Measurements from ENCODE around the gene MGAT4D. TPM values are rescaled to one million over a fixed set of nuclear protein-coding genes. Genes with fewer than 3 reads are reported as not detected.
"Not testable (repeated sequence)": the region's sequence is repeated elsewhere in the genome, so short reads cannot be mapped to it uniquely, and the experiment has no call there.

MGAT4D gene
- total and polyA plus RNA-seq, 2 donors (not counting 1 experiment from before 2014, with no cell fraction given) = not detected

DNA sequence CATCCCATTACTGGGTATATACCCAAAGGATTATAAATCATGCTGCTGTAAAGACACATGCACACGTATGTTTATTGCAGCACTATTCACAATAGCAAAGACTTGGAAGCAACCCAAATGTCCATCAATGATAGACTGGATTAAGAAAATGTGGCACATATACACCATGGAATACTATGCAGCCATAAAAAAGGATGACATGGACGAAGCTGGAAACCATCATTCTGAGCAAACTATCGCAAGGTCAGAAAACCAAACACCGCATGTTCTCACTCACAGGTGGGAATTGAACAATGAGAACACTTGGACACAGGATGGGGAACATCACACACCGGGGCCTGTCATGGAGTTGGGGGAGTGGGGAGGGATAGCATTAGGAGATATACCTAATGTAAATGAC is 15.7 kb upstream of the MGAT4D start:
- intact Hi-C loops (cut with micrococcal nuclease); H4K20me1 ChIP-seq (ENCODE audit: control insufficient read depth, insufficient read depth, low read length, poor library complexity, severe bottlenecking); H3K9ac ChIP-seq (ENCODE audit: low read length); H3K9me3 Mint-ChIP-seq (ENCODE audit: insufficient read depth); POLR2A ChIA-PET; H3K9me3 ChIP-seq (ENCODE audit: control extremely low read depth in 1 of 3, control insufficient read depth in 2 of 3, insufficient read depth in 1 of 3, low read length in 2 of 3); H3K4me3 ChIP-seq (ENCODE audit: control extremely low read depth in 1 of 5, extremely low read depth in 1 of 5, insufficient read depth in 1 of 5, low read depth in 2 of 5, low read length in 4 of 5); H2AFZ ChIP-seq (ENCODE audit: insufficient read depth, low read depth, low read length, poor library complexity, severe bottlenecking); DNase-seq; H3K4me2 ChIP-seq (replicated peaks; ENCODE audit: low read depth, low read length, poor library complexity, severe bottlenecking); H3K36me3 ChIP-seq (replicated peaks in 1 of 2; ENCODE audit: control extremely low read depth in 1 of 2, control insufficient read depth in 1 of 2, extremely low read depth in 1 of 2, insufficient read depth in 2 of 2, low read length in 1 of 2); H3K79me2 ChIP-seq (ENCODE audit: control insufficient read depth, insufficient read depth, low read length); H3K4me1 Mint-ChIP-seq; H3K4me3 Mint-ChIP-seq; CTCF ChIA-PET; H3K27ac ChIP-seq (ENCODE audit: low read length in 2 of 2); H3K4me1 ChIP-seq (ENCODE audit: control insufficient read depth in 2 of 2, insufficient read depth in 2 of 2, low read length in 2 of 2); H3K27ac Mint-ChIP-seq; ATAC-seq (ENCODE audit: low read depth): not testable (repeated sequence)
- peaks cover 51% of the 10 kb centered on the region for H3K27me3 Mint-ChIP-seq
- peaks cover 0 to 19% (median 8%) of the 10 kb centered on the region in 4 experiments for H3K27me3 ChIP-seq (replicated peaks in 1 of 4; ENCODE audit: control extremely low read depth in 1 of 4, control insufficient read depth in 3 of 4, insufficient read depth in 4 of 4, low read length in 3 of 4)
- 70% methylated on average over 2 of the region's 5 CpGs for WGBS (ENCODE audit: insufficient coverage)

GRCh38 chr4:140504261-140504660 is 6.2 kb upstream of the MGAT4D start:
- peaks cover 90% of the 10 kb centered on the region for H3K27me3 Mint-ChIP-seq
- no peak overlapping the region for H2AFZ ChIP-seq (ENCODE audit: insufficient read depth, low read depth, low read length, poor library complexity, severe bottlenecking)
- H3K36me3 ChIP-seq (replicated peaks in 1 of 2; ENCODE audit: control extremely low read depth in 1 of 2, control insufficient read depth in 1 of 2, extremely low read depth in 1 of 2, insufficient read depth in 2 of 2, low read length in 1 of 2) = no peaks in the 10 kb centered on the region
- no peaks in the 10 kb centered on the region for H3K79me2 ChIP-seq (ENCODE audit: control insufficient read depth, insufficient read depth, low read length)
- peaks cover 0 to 34% (median 19%) of the 10 kb centered on the region in 4 experiments for H3K27me3 ChIP-seq (replicated peaks in 1 of 4; ENCODE audit: control extremely low read depth in 1 of 4, control insufficient read depth in 3 of 4, insufficient read depth in 4 of 4, low read length in 3 of 4)
- intact Hi-C loops (cut with micrococcal nuclease) = no loop called here
- no peaks in the 10 kb centered on the region for H4K20me1 ChIP-seq (ENCODE audit: control insufficient read depth, insufficient read depth, low read length, poor library complexity, severe bottlenecking)
- H3K4me3 ChIP-seq (ENCODE audit: control extremely low read depth in 1 of 5, extremely low read depth in 1 of 5, insufficient read depth in 1 of 5, low read depth in 2 of 5, low read length in 4 of 5) = no peak overlapping the region
- no peak for TF ChIP-seq EZH2 (IDR thresholded peaks at IDR 0.05; ENCODE audit: borderline replicate concordance, insufficient read depth, low read depth, low read length, poor library complexity, severe bottlenecking)
- TF ChIP-seq, protein P1, sequence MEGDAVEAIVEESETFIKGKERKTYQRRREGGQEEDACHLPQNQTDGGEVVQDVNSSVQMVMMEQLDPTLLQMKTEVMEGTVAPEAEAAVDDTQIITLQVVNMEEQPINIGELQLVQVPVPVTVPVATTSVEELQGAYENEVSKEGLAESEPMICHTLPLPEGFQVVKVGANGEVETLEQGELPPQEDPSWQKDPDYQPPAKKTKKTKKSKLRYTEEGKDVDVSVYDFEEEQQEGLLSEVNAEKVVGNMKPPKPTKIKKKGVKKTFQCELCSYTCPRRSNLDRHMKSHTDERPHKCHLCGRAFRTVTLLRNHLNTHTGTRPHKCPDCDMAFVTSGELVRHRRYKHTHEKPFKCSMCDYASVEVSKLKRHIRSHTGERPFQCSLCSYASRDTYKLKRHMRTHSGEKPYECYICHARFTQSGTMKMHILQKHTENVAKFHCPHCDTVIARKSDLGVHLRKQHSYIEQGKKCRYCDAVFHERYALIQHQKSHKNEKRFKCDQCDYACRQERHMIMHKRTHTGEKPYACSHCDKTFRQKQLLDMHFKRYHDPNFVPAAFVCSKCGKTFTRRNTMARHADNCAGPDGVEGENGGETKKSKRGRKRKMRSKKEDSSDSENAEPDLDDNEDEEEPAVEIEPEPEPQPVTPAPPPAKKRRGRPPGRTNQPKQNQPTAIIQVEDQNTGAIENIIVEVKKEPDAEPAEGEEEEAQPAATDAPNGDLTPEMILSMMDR (IDR thresholded peaks at IDR 0.05) = no peak
- no peak overlapping the region for H3K9ac ChIP-seq (ENCODE audit: low read length)
- H3K27ac Mint-ChIP-seq = no peak overlapping the region
- POLR2A ChIA-PET = no interaction called here
- CTCF ChIA-PET = no interaction called here
- H3K4me3 Mint-ChIP-seq = no peak overlapping the region
- no peaks in the 10 kb centered on the region for H3K4me1 Mint-ChIP-seq
- no peaks in the 10 kb centered on the region for H3K4me1 ChIP-seq (ENCODE audit: control insufficient read depth in 2 of 2, insufficient read depth in 2 of 2, low read length in 2 of 2)
- ATAC-seq (ENCODE audit: low read depth) = no peak
- DNase-seq = no peak
- H3K27ac ChIP-seq (ENCODE audit: low read length in 2 of 2) = no peak overlapping the region
- H3K9me3 ChIP-seq (ENCODE audit: control extremely low read depth in 1 of 3, control insufficient read depth in 2 of 3, insufficient read depth in 1 of 3, low read length in 2 of 3) = peaks cover 0 to 5% (median 0%) of the 10 kb centered on the region in 3 donors
- H3K9me3 Mint-ChIP-seq (ENCODE audit: insufficient read depth) = no peaks in the 10 kb centered on the region
- no peak overlapping the region for H3K4me2 ChIP-seq (replicated peaks; ENCODE audit: low read depth, low read length, poor library complexity, severe bottlenecking)
